K562 (cell line): Measurements from ENCODE around the gene POU3F1. TPM values are rescaled to one million over a fixed set of nuclear protein-coding genes. Genes with fewer than 3 reads are reported as not detected.
A peak's percentile ranks its signal among the peaks of the same experiment; 100 is the strongest.

ENCODE experiments used
- ARNT ChIP-seq, 2 experiments: fragments of 450-650 bp; IDR thresholded peaks; 2 replicates each; pipeline ENCODE4 v1.6.1; 2016; ENCODE audit warnings: mild to moderate bottlenecking in 1 of 2
- BACH1 ChIP-seq: fragments of 200-800 bp; sonication (Bioruptor generic); IDR thresholded peaks from 2 replicates; pipeline ENCODE4 v1.6.1; 2016; ENCODE audit warnings: missing genetic modification characterization, missing compliant biosample characterization
- BCOR ChIP-seq: fragments of 450-650 bp; IDR thresholded peaks from 2 replicates; pipeline ENCODE4 v1.6.1; 2016
- BMI1 ChIP-seq: fragments of 150-350 bp; IDR thresholded peaks from 2 replicates; pipeline ENCODE4 v1.6.1; 2014; ENCODE audit warnings: low read length
- C11orf30 ChIP-seq: fragments of 450-650 bp; IDR thresholded peaks from 2 replicates; pipeline ENCODE4 v1.6.1; 2016; ENCODE audit warnings: low read depth, mild to moderate bottlenecking
- CBX1 ChIP-seq: sonication (generic); IDR thresholded peaks from 2 replicates; pipeline ENCODE4 v1.6.1; 2016; ENCODE audit warnings: antibody characterized with exemption, low read depth, mild to moderate bottlenecking
- CHCHD3 ChIP-seq: fragments of 250-450 bp; sonication (Bioruptor Pico); IDR thresholded peaks from 2 replicates; pipeline ENCODE4 v2.1.2; 2022; ENCODE audit warnings: mild to moderate bottlenecking
- MAFG ChIP-seq: fragments of 450-650 bp; conservative IDR thresholded peaks from 2 replicates; pipeline ENCODE4 v1.6.1; 2016; ENCODE audit warnings: missing genetic modification characterization, missing compliant biosample characterization
- NR2C2 ChIP-seq, 2 experiments: fragments of 200-800 bp in 1 of 2; sonication (Bioruptor generic) in 1 of 2; sonication (generic) in 1 of 2; formaldehyde crosslinking in 1 of 2; IDR thresholded peaks; 2 replicates each; pipeline versions ENCODE4 v1.6.1 to v1.8.0; 2016 to 2022; ENCODE audit warnings: mild to moderate bottlenecking in 1 of 2, missing compliant biosample characterization in 1 of 2, missing genetic modification characterization in 1 of 2, missing genetic modification reagents in 1 of 2
- RBFOX2 ChIP-seq: fragments of 200-400 bp; formaldehyde crosslinking; IDR thresholded peaks from 2 replicates; pipeline ENCODE4 v1.6.1; 2017; ENCODE audit warnings: low read depth, mild to moderate bottlenecking, low read length, moderate library complexity
- SRF ChIP-seq, 2 experiments: fragments of 250-450, 450-650 bp in 1 of 2; sonication (Bioruptor Pico) in 1 of 2; sonication (generic) in 1 of 2; formaldehyde crosslinking; IDR thresholded peaks; 2 replicates each; pipeline versions ENCODE4 v1.5.0 to v1.5.1; 2020 to 2022; ENCODE audit warnings: mild to moderate bottlenecking in 1 of 2, missing genetic modification reagents in 1 of 2
- TFE3 ChIP-seq: fragments of 450-650 bp; formaldehyde crosslinking; IDR thresholded peaks from 2 replicates; pipeline ENCODE4 v1.4.0; 2020; ENCODE audit warnings: mild to moderate bottlenecking, mixed read lengths
- VEZF1 ChIP-seq: fragments of 200-800 bp; sonication (Bioruptor generic); IDR thresholded peaks from 2 replicates; pipeline ENCODE4 v1.6.1; 2017; ENCODE audit warnings: missing genetic modification characterization, missing compliant biosample characterization
- ZNF311 ChIP-seq: fragments of 250-450 bp; sonication (Bioruptor Pico); IDR thresholded peaks from 2 replicates; pipeline ENCODE4 v1.4.0; 2020; ENCODE audit warnings: mild to moderate bottlenecking, moderate library complexity
- ZNF655 ChIP-seq: fragments of 250-450 bp; sonication (Bioruptor Pico); IDR thresholded peaks from 2 replicates; pipeline ENCODE4 v1.5.0; 2021
- ZNF717 ChIP-seq: fragments of 250-450 bp; sonication (Bioruptor Pico); IDR thresholded peaks from 2 replicates; pipeline ENCODE4 v1.5.0; 2021
- ZZZ3 ChIP-seq: fragments of 450-650 bp; IDR thresholded peaks from 2 replicates; pipeline ENCODE4 v1.6.1; 2016; ENCODE audit warnings: antibody characterized with exemption, mild to moderate bottlenecking, moderate library complexity
- polyA plus RNA-seq, 8 experiments: library from polyadenylated mRNA; depleted of rRNA in 4 of 8; stranded (reverse) in 5 of 8; unstranded in 3 of 8; fragments of >200 nt; fragmentation: Nextera tagmentation in 2 of 8; fragmentation: Illumina TruSeq in 1 of 8; extraction: Ambion mirVana in 2 of 8; extraction: Trizol in 1 of 8; gene quantifications; 2 replicates each; pipeline versions ENCODE4 v1.2.1 to v1.2.3, GENCODE V29; 2011 to 2014; ENCODE audit warnings: inconsistent platforms in 1 of 8, missing spikeins in 1 of 8
- total RNA-seq, 7 experiments: library from RNA; depleted of rRNA in 6 of 7; stranded (reverse); fragments of >200 nt in 6 of 7; fragmentation: Illumina TruSeq in 2 of 7; extraction: Trizol in 2 of 7; gene quantifications; 2 replicates each; pipeline versions ENCODE4 v1.2.1 to v1.2.3, GENCODE V29; 2011 to 2021; ENCODE audit warnings: low replicate concordance in 1 of 7
- TF ChIP-seq, protein P1 (sequence below): fragments of 450-650 bp; IDR thresholded peaks from 2 replicates; pipeline ENCODE4 v1.6.1; 2016; ENCODE audit warnings: mild to moderate bottlenecking
- TF ChIP-seq, protein P2 (sequence below): fragments of 450-650 bp; formaldehyde crosslinking; IDR thresholded peaks from 2 replicates; pipeline ENCODE4 v1.4.0; 2020; ENCODE audit warnings: mild to moderate bottlenecking, moderate library complexity

POU3F1 gene
- total and polyA plus RNA-seq, 9 of the 15 experiments (the other 6 are each of a cell fraction or from before 2014, with no cell fraction given): 0.09 TPM; not detected in 8

DNA sequence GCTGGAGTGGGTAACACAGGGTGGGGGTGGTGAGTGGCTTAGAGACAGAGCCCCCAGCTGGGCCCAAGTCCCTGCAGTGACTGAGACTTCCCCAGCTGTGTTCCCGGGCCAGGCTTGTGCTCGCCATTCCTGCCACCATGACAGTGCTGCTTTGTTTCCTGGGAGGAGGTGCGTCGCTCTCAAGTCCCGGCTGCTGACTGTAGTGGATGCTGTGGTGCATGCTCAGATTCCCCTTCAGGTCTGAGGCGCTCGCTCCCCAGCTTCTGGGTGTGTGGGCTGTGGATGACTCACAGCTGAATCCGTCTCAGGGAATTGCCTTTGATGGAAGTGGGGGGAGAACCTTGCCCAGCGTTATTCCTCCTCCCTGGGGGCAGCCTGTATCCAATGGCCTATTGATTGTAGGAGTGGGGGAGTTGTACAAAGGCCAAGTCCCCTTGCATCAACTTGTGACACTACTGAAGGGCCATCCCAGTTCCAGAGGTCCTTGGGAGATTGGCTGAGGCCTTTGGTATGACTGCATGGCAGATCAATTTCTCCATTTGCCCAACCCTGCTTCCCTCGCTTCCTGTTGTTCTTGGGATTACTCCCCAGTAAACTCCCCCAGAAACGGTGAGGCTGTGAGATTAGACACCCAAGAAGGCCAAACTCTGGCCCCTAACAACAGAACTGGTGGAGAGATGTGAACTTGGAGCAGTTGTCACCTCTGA is 17.8 kb upstream of the POU3F1 start (continued):
- no peak for TF ChIP-seq ZNF311 (CRISPR knock-in tag)
- TF ChIP-seq CBX1: no peak
- TF ChIP-seq ZNF717 (CRISPR knock-in tag): no peak
- no peak for TF ChIP-seq BMI1
- no peak for TF ChIP-seq ZNF655 (CRISPR knock-in tag)
- peak; percentile 39 for TF ChIP-seq MAFG (tag)
- TF ChIP-seq C11orf30: no peak
- TF ChIP-seq VEZF1 (CRISPR knock-in tag): peak; percentile 77
- peak in 1 of 2 experiments; percentile 46; a peak in 1 of 4 replicates for TF ChIP-seq SRF (CRISPR knock-in tag; IDR thresholded peaks at IDR 0.05)
- peak; percentile 40; the same call in 1 of the 2 replicates for TF ChIP-seq RBFOX2
- TF ChIP-seq, protein P1, sequence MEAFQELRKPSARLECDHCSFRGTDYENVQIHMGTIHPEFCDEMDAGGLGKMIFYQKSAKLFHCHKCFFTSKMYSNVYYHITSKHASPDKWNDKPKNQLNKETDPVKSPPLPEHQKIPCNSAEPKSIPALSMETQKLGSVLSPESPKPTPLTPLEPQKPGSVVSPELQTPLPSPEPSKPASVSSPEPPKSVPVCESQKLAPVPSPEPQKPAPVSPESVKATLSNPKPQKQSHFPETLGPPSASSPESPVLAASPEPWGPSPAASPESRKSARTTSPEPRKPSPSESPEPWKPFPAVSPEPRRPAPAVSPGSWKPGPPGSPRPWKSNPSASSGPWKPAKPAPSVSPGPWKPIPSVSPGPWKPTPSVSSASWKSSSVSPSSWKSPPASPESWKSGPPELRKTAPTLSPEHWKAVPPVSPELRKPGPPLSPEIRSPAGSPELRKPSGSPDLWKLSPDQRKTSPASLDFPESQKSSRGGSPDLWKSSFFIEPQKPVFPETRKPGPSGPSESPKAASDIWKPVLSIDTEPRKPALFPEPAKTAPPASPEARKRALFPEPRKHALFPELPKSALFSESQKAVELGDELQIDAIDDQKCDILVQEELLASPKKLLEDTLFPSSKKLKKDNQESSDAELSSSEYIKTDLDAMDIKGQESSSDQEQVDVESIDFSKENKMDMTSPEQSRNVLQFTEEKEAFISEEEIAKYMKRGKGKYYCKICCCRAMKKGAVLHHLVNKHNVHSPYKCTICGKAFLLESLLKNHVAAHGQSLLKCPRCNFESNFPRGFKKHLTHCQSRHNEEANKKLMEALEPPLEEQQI: no peak
- no peak for TF ChIP-seq BACH1
- no peak for TF ChIP-seq ZZZ3
- TF ChIP-seq CHCHD3 (CRISPR knock-in tag): no peak
- TF ChIP-seq, protein P2, sequence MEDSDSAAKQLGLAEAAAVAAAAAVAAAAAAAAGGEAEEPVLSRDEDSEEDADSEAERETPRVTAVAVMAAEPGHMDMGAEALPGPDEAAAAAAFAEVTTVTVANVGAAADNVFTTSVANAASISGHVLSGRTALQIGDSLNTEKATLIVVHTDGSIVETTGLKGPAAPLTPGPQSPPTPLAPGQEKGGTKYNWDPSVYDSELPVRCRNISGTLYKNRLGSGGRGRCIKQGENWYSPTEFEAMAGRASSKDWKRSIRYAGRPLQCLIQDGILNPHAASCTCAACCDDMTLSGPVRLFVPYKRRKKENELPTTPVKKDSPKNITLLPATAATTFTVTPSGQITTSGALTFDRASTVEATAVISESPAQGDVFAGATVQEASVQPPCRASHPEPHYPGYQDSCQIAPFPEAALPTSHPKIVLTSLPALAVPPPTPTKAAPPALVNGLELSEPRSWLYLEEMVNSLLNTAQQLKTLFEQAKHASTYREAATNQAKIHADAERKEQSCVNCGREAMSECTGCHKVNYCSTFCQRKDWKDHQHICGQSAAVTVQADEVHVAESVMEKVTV (CRISPR knock-in tag): no peak
- no peak for TF ChIP-seq ARNT (IDR thresholded peaks at IDR 0.05)
- no peak for TF ChIP-seq BCOR
- TF ChIP-seq NR2C2 (CRISPR knock-in tag; IDR thresholded peaks at IDR 0.05): no peak
- no peak for TF ChIP-seq NR2C2 (tag; IDR thresholded peaks at IDR 0.05)
- TF ChIP-seq TFE3 (CRISPR knock-in tag): no peak
